ENCODE measurements around the gene PARP15. TPM values are rescaled to one million over a fixed set of nuclear protein-coding genes. Genes with fewer than 3 reads are reported as not detected.

Gene PARP15
- total RNA-seq, 1 donor, result 0.72 TPM

- TF ChIP-seq, protein P1, sequence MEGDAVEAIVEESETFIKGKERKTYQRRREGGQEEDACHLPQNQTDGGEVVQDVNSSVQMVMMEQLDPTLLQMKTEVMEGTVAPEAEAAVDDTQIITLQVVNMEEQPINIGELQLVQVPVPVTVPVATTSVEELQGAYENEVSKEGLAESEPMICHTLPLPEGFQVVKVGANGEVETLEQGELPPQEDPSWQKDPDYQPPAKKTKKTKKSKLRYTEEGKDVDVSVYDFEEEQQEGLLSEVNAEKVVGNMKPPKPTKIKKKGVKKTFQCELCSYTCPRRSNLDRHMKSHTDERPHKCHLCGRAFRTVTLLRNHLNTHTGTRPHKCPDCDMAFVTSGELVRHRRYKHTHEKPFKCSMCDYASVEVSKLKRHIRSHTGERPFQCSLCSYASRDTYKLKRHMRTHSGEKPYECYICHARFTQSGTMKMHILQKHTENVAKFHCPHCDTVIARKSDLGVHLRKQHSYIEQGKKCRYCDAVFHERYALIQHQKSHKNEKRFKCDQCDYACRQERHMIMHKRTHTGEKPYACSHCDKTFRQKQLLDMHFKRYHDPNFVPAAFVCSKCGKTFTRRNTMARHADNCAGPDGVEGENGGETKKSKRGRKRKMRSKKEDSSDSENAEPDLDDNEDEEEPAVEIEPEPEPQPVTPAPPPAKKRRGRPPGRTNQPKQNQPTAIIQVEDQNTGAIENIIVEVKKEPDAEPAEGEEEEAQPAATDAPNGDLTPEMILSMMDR (IDR thresholded peaks at IDR 0.05; ENCODE audit: insufficient read depth, low read length), result no peak
- no peak for DNase-seq (ENCODE audit: low read depth)
- no peak overlapping the region for H3K4me3 ChIP-seq (ENCODE audit: low read depth, low read length)
Observed at GRCh38 chr3:122590610-122591009, 13.2 kb downstream of the PARP15 start.

DNA sequence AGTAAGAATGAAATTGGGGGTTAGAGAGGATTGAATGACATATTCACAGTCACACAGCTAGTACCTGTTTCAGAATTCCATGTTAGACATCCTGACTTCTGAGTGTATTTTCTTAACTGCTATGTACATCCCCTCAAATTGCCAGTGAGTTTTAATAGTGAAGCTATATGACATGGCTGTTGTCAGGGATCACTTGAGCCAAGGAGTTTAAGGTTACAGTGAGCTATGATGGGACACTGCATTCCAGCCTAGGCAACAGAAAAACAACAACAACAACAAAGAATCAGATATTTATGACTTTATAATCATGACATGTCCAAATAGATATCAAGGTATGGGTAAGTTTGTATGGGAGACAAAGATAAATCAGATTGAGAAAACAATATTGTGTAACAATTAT, 16.6 kb downstream of the PARP15 start:
- H3K4me3 ChIP-seq (ENCODE audit: low read depth, low read length), result no peak overlapping the region
- TF ChIP-seq, protein P1 (IDR thresholded peaks at IDR 0.05; ENCODE audit: insufficient read depth, low read length), result no peak
- DNase-seq (ENCODE audit: low read depth), result no peak

GRCh38 chr3:122598151-122598550, 20.7 kb downstream of the PARP15 start:
- TF ChIP-seq, protein P1 (IDR thresholded peaks at IDR 0.05; ENCODE audit: insufficient read depth, low read length), result no peak
- DNase-seq (ENCODE audit: low read depth), result no peak
- no peak overlapping the region for H3K4me3 ChIP-seq (ENCODE audit: low read depth, low read length)

GRCh38 chr3:122598556-122598955, 21.1 kb downstream of the PARP15 start:
- no peak for DNase-seq (ENCODE audit: low read depth)
- H3K4me3 ChIP-seq (ENCODE audit: low read depth, low read length), result no peak overlapping the region
- TF ChIP-seq, protein P1 (IDR thresholded peaks at IDR 0.05; ENCODE audit: insufficient read depth, low read length), result no peak

- no peak overlapping the region for H3K4me3 ChIP-seq (ENCODE audit: low read depth, low read length)
- DNase-seq (ENCODE audit: low read depth), result no peak
- TF ChIP-seq, protein P1 (IDR thresholded peaks at IDR 0.05; ENCODE audit: insufficient read depth, low read length), result no peak
Observed at GRCh38 chr3:122602011-122602710, 24.7 kb downstream of the PARP15 start.

DNA sequence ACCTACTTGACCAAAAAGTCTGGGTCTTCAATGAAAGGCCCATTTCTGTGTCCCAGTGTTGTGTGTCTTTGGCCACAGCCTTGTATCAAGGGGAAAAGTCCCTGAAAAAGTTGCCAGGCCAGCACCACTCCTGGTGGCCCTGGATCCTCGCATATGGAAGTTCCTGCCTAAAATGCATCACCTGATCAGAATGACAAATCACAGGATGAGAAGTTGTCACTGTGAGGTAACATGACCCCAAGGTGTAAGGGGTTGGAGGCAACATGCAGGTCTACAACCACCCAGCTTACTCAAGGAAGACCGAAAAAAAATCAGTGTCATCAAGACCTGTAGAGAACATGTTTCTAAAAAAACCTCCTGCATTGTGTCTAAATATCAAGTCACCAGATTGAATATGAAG, 25.6 kb downstream of the PARP15 start:
- TF ChIP-seq, protein P1 (IDR thresholded peaks at IDR 0.05; ENCODE audit: insufficient read depth, low read length), result no peak
- no peak overlapping the region for H3K4me3 ChIP-seq (ENCODE audit: low read depth, low read length)
- DNase-seq (ENCODE audit: low read depth), result no peak

DNA sequence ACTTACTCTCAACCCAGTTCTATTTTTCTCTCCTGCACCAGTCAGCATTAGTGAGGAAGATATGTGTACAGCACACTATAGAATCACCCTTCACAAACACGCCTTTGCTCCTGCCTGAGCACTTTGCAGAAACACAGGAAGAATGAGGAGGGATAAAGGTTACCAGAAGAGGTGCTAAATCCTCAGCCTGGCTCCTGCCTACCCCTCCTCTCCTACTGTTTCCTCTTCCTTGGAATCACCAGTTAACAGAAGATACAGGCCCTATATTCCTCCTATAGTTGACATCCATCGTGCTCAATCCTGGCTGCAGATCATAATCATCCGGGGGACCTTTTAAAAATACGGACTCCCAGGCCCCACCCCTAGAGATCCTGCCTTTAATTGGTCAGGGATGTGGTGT, 28.9 kb downstream of the PARP15 start:
- no peak for DNase-seq (ENCODE audit: low read depth)
- H3K4me3 ChIP-seq (ENCODE audit: low read depth, low read length), result no peak overlapping the region
- TF ChIP-seq, protein P1 (IDR thresholded peaks at IDR 0.05; ENCODE audit: insufficient read depth, low read length), result no peak

All from fibroblast of the aortic adventitia (primary cell).